Gastroesophageal sphincter (tissue), 3 donors: Measurements from ENCODE around the gene VDR.

ENCODE experiments used
- POLR2A ChIP-seq, 2 donors: fragments of 450-650 bp; IDR thresholded peaks; one replicate each; pipeline ENCODE4 v1.6.1; 2017; ENCODE audit warnings: antibody characterized with exemption in 2 of 2, mild to moderate bottlenecking in 2 of 2, moderate library complexity in 1 of 2
- POLR2AphosphoS5 ChIP-seq: sonication (generic); formaldehyde crosslinking; IDR thresholded peaks from one replicate; pipeline ENCODE4 v1.6.1; 2017; ENCODE audit warnings: antibody characterized with exemption
- TF ChIP-seq, protein P1 (sequence below), 4 experiments: fragments of 200-600 bp in 2 of 4; fragments of 450-650 bp in 2 of 4; sonication (generic) in 1 of 4; IDR thresholded peaks; one replicate each; pipeline ENCODE4 v1.5.1; 2017 to 2019; ENCODE audit warnings: antibody characterized with exemption in 4 of 4, mild to moderate bottlenecking in 2 of 4, moderate library complexity in 2 of 4

DNA sequence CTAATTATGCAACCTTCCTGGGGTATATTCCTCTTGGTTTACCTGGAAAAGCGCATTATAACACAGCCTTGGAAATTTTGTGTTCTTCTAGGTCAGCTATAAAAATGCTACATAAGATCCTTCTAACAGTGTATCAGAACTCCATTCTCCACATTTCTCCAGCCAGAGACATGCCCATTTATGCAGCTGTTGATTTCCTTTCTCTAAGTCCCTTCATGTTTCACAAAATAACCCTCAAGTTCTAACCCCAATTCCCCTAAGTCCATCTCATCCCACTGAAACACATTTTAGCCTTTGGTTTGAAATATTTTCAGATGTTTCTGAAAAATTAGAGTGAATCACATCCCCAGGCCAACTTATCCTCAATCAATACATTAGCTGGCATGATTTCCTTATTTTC, 64.2 kb downstream of the VDR start:
- TF ChIP-seq, protein P1, sequence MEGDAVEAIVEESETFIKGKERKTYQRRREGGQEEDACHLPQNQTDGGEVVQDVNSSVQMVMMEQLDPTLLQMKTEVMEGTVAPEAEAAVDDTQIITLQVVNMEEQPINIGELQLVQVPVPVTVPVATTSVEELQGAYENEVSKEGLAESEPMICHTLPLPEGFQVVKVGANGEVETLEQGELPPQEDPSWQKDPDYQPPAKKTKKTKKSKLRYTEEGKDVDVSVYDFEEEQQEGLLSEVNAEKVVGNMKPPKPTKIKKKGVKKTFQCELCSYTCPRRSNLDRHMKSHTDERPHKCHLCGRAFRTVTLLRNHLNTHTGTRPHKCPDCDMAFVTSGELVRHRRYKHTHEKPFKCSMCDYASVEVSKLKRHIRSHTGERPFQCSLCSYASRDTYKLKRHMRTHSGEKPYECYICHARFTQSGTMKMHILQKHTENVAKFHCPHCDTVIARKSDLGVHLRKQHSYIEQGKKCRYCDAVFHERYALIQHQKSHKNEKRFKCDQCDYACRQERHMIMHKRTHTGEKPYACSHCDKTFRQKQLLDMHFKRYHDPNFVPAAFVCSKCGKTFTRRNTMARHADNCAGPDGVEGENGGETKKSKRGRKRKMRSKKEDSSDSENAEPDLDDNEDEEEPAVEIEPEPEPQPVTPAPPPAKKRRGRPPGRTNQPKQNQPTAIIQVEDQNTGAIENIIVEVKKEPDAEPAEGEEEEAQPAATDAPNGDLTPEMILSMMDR (IDR thresholded peaks at IDR 0.05) = no peak
- TF ChIP-seq POLR2A (IDR thresholded peaks at IDR 0.05) (no peak), POLR2AphosphoS5 (no peak)
